Activated CD4-positive, CD25-positive, alpha-beta regulatory T cell treated with anti-CD3 and anti-CD28 coated beads, Interleukin-2, amount 50 U/mL, for 16 hours (primary cell): ENCODE data around the gene TSPAN32.
"Not testable (repeated sequence)": the region's sequence is repeated elsewhere in the genome, so short reads cannot be mapped to it uniquely, and the experiment has no call there.

Experiments
- DNase-seq: peaks from one replicate; pipeline ENCODE4 v3.0.0-alpha.2; 2020; ENCODE audit warnings: low read depth, low spot score

The TSPAN32 gene

GRCh38 chr11:2364386-2364785 lies 62.6 kb downstream of the TSPAN32 start:
- not testable (repeated sequence) for DNase-seq

- no peak for DNase-seq
Observed at GRCh38 chr11:2365571-2366210, 63.9 kb downstream of the TSPAN32 start.

GRCh38 chr11:2366276-2366675 lies 64.5 kb downstream of the TSPAN32 start:
- DNase-seq = no peak

- no peak for DNase-seq
Observed at GRCh38 chr11:2366733-2367132, 64.9 kb downstream of the TSPAN32 start.

GRCh38 chr11:2367266-2368160 lies 65.7 kb downstream of the TSPAN32 start:
- no peak for DNase-seq
